MM.1S (cell line): ENCODE measurements around the gene EDEM3.

Source experiments
- EZH2 ChIP-seq: fragments of 300-600 bp; sonication (generic); optimal IDR thresholded peaks from 2 replicates; pipeline ENCODE3; 2017; ENCODE audit warnings: low read depth, mild to moderate bottlenecking, antibody characterized with exemption, low read length, mixed read lengths
- EZH2phosphoT487 ChIP-seq: fragments of 300-600 bp; sonication (generic); IDR thresholded peaks from 2 replicates; pipeline ENCODE4 v1.6.1; 2018; ENCODE audit warnings: antibody characterized with exemption, low read length
- TF ChIP-seq, protein P1 (sequence below): fragments of 300-600 bp; sonication (generic); IDR thresholded peaks from 2 replicates; pipeline ENCODE4 v1.5.1; 2016; ENCODE audit warnings: antibody characterized with exemption, low read length, mixed read lengths

DNA sequence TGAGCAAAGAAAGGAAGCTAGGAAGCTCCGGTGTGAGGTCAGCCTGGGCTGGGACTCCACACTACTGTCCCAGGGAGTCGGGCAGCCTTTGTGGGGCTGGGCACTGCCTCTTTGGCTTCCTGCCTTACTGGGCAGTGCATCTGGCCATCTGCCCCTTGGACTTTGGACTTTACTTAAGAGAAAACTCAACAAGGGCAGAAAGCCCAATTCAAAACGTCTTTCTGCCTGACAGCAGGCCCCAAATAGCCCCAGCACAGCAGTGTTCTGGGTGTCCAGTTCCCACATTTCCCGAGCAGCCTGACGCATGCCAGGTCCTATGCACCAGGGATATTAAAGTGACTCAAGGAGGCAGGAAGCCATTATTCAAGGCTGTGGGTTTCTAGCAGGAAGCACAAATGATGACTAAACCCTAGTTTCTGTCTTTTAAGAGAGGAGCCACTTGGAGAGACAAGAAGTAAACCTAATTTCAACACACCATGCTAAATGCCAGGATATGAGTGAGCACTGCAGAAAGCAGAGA lies 37.9 kb upstream of the EDEM3 start:
- TF ChIP-seq, protein P1, sequence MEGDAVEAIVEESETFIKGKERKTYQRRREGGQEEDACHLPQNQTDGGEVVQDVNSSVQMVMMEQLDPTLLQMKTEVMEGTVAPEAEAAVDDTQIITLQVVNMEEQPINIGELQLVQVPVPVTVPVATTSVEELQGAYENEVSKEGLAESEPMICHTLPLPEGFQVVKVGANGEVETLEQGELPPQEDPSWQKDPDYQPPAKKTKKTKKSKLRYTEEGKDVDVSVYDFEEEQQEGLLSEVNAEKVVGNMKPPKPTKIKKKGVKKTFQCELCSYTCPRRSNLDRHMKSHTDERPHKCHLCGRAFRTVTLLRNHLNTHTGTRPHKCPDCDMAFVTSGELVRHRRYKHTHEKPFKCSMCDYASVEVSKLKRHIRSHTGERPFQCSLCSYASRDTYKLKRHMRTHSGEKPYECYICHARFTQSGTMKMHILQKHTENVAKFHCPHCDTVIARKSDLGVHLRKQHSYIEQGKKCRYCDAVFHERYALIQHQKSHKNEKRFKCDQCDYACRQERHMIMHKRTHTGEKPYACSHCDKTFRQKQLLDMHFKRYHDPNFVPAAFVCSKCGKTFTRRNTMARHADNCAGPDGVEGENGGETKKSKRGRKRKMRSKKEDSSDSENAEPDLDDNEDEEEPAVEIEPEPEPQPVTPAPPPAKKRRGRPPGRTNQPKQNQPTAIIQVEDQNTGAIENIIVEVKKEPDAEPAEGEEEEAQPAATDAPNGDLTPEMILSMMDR: no peak
- TF ChIP-seq EZH2phosphoT487 (no peak), EZH2 (no peak)
